K562 (cell line): ENCODE data around the gene ZNF346. TPM values are rescaled to one million over a fixed set of nuclear protein-coding genes. Genes with fewer than 3 reads are reported as not detected.

Source experiments
- ARID2 ChIP-seq: fragments of 450-650 bp; IDR thresholded peaks from 2 replicates; pipeline ENCODE4 v1.6.1; 2017; ENCODE audit warnings: antibody characterized with exemption, mild to moderate bottlenecking
- ELF4 ChIP-seq: fragments of 450-650 bp; formaldehyde crosslinking; IDR thresholded peaks from 2 replicates; pipeline ENCODE4 v1.4.0; 2022; ENCODE audit warnings: missing genetic modification characterization
- FOXJ3 ChIP-seq: sonication (generic); formaldehyde crosslinking; IDR thresholded peaks from 2 replicates; pipeline ENCODE4 v1.4.0; 2020; ENCODE audit warnings: mild to moderate bottlenecking, missing genetic modification reagents
- GABPB1 ChIP-seq: sonication (generic); formaldehyde crosslinking; IDR thresholded peaks from 2 replicates; pipeline ENCODE4 v1.8.0; 2022; ENCODE audit warnings: mild to moderate bottlenecking, missing genetic modification reagents
- HMG20B ChIP-seq: fragments of 250-450 bp; sonication (Bioruptor Pico); IDR thresholded peaks from 2 replicates; pipeline ENCODE4 v1.5.0; 2021; ENCODE audit warnings: mild to moderate bottlenecking
- HNRNPH1 ChIP-seq: fragments of 200-400 bp; formaldehyde crosslinking; optimal IDR thresholded peaks from 2 replicates; pipeline ENCODE3; 2017; ENCODE audit warnings: low read depth, mild to moderate bottlenecking, low read length, moderate library complexity
- MEF2A ChIP-seq: IDR thresholded peaks from 2 replicates; pipeline ENCODE4 v1.6.1; 2011; ENCODE audit warnings: low read depth, mild to moderate bottlenecking, low read length, moderate library complexity; ENCODE audit not compliant: control insufficient read depth
- MTA2 ChIP-seq: fragments of 450-650 bp; IDR thresholded peaks from 2 replicates; pipeline ENCODE4 v1.6.1; 2016; ENCODE audit warnings: low read depth
- NCOA6 ChIP-seq: fragments of 450-650 bp; IDR thresholded peaks from 2 replicates; pipeline ENCODE4 v1.6.1; 2017; ENCODE audit warnings: mild to moderate bottlenecking
- OTX1 ChIP-seq: fragments of 450-650 bp; formaldehyde crosslinking; IDR thresholded peaks from 2 replicates; pipeline ENCODE4 v1.4.0; 2022; ENCODE audit warnings: mild to moderate bottlenecking
- RFX5 ChIP-seq: IDR thresholded peaks from 2 replicates; pipeline ENCODE4 v1.6.1; 2011; ENCODE audit warnings: low read depth, mild to moderate bottlenecking, improper control_type of control experiment, low read length
- SNRNP70 ChIP-seq: fragments of 200-400 bp; formaldehyde crosslinking; optimal IDR thresholded peaks from 2 replicates; pipeline ENCODE3; 2017; ENCODE audit warnings: low read depth, low read length
- SRSF9 ChIP-seq: fragments of 200-400 bp; formaldehyde crosslinking; IDR thresholded peaks from 2 replicates; pipeline ENCODE4 v1.6.1; 2017; ENCODE audit warnings: low read depth, low read length, borderline replicate concordance
- STAT5A ChIP-seq: IDR thresholded peaks from 2 replicates; pipeline ENCODE4 v1.6.1; 2012; ENCODE audit warnings: low read length, inconsistent platforms, borderline replicate concordance
- TAF15 ChIP-seq: fragments of 200-400 bp; formaldehyde crosslinking; IDR thresholded peaks from 2 replicates; pipeline ENCODE4 v1.6.1; 2017; ENCODE audit warnings: mild to moderate bottlenecking, low read depth, low read length, moderate library complexity
- TFAM ChIP-seq: fragments of 250-450 bp; sonication (Bioruptor Pico); conservative IDR thresholded peaks from 2 replicates; pipeline ENCODE4 v1.5.0; 2021; ENCODE audit warnings: mild to moderate bottlenecking, moderate library complexity
- ZEB2 ChIP-seq: fragments of 450-650 bp; IDR thresholded peaks from 2 replicates; pipeline ENCODE4 v1.6.1; 2016
- ZNF263 ChIP-seq: sonication (generic); formaldehyde crosslinking; IDR thresholded peaks from 2 replicates; pipeline ENCODE4 v1.8.0; 2022; ENCODE audit warnings: mild to moderate bottlenecking, missing genetic modification reagents, borderline replicate concordance
- ZNF561 ChIP-seq: fragments of 450-650 bp; formaldehyde crosslinking; conservative IDR thresholded peaks from 2 replicates; pipeline ENCODE4 v1.4.0; 2020; ENCODE audit warnings: mild to moderate bottlenecking, moderate library complexity
- ZNF75A ChIP-seq: fragments of 450-650 bp; formaldehyde crosslinking; IDR thresholded peaks from 2 replicates; pipeline ENCODE4 v1.4.0; 2020; ENCODE audit warnings: mild to moderate bottlenecking
- ZSCAN29 ChIP-seq: fragments of 450-650 bp; IDR thresholded peaks from 2 replicates; pipeline ENCODE4 v1.6.1; 2017
- polyA plus RNA-seq, 8 experiments: library from polyadenylated mRNA; depleted of rRNA in 4 of 8; stranded (reverse) in 5 of 8; unstranded in 3 of 8; fragments of >200 nt; fragmentation: Nextera tagmentation in 2 of 8; fragmentation: Illumina TruSeq in 1 of 8; extraction: Ambion mirVana in 2 of 8; extraction: Trizol in 1 of 8; gene quantifications; 2 replicates each; pipeline versions ENCODE4 v1.2.1 to v1.2.3, GENCODE V29; 2011 to 2014; ENCODE audit warnings: inconsistent platforms in 1 of 8, missing spikeins in 1 of 8
- total RNA-seq, 7 experiments: library from RNA; depleted of rRNA in 6 of 7; stranded (reverse); fragments of >200 nt in 6 of 7; fragmentation: Illumina TruSeq in 2 of 7; extraction: Trizol in 2 of 7; gene quantifications; 2 replicates each; pipeline versions ENCODE4 v1.2.1 to v1.2.3, GENCODE V29; 2011 to 2021; ENCODE audit warnings: low replicate concordance in 1 of 7
- TF ChIP-seq, protein P1 (sequence below): sonication (generic); formaldehyde crosslinking; IDR thresholded peaks from 2 replicates; pipeline ENCODE4 v1.8.0; 2022; ENCODE audit warnings: mild to moderate bottlenecking, missing genetic modification reagents
- TF ChIP-seq, protein P2 (sequence below): sonication (generic); formaldehyde crosslinking; IDR thresholded peaks from 2 replicates; pipeline ENCODE4 v1.9.0; 2022; ENCODE audit warnings: mild to moderate bottlenecking, missing genetic modification reagents
- TF ChIP-seq, protein P3 (sequence below): fragments of 450-650 bp; formaldehyde crosslinking; IDR thresholded peaks from 2 replicates; pipeline ENCODE4 v1.4.0; 2020; ENCODE audit warnings: mild to moderate bottlenecking
- TF ChIP-seq, protein P4 (sequence below): fragments of 250-450 bp; sonication (Bioruptor Pico); IDR thresholded peaks from 2 replicates; pipeline ENCODE4 v1.4.0; 2020

ZNF346 gene
- total and polyA plus RNA-seq, 9 of the 15 experiments (the other 6 are each of a cell fraction or from before 2014, with no cell fraction given), result 5.0 to 25.1 (median 20.1) TPM

DNA sequence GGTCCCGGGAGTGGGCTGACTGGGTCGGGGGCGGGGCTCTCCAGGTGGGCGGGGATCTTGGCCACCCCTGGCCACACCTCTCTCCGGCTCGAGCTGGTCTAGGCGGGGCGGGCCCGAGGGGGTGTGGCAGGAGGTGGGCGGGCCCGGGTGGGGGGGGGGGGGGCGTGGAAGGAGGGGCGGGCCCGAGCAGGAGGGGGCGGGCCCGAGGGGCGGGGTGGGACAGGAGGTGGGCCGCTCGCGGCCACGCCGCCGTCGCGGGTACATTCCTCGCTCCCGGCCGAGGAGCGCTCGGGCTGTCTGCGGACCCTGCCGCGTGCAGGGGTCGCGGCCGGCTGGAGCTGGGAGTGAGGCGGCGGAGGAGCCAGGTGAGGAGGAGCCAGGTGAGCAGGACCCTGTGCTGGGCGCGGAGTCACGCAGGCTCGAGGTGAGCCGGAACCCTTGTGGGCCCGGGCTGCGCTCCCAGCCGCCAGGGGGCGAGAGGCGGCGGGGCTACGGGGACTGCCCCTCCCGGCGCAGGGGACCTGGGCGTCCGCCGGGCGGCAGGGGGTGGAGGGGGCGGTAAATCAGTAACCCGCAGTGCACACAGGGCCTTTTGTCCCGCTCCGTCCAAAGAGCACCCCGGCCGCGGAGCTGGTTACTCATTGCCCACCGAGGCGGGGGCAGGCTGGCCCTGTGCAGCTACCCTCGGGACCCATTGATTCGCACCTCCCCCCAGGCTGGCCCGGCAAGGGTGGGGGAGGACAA is 64.3 kb downstream of the ZNF346 start, which contains the start of gene FGFR4 (continued):
- TF ChIP-seq TFAM (no peak), ZNF75A (CRISPR knock-in tag) (no peak), ZNF561 (CRISPR knock-in tag) (no peak), TAF15 (no peak), RFX5 (no peak), OTX1 (CRISPR knock-in tag) (no peak), MTA2 (no peak), STAT5A (no peak), FOXJ3 (no peak), SRSF9 (no peak), HNRNPH1 (no peak), ARID2 (no peak), ZEB2 (peak; percentile 68), ZSCAN29 (no peak), HMG20B (CRISPR knock-in tag) (no peak), SNRNP70 (no peak), MEF2A (no peak), ELF4 (CRISPR knock-in tag) (no peak), ZNF263 (peak; percentile 48; the same call in 1 of the 2 replicates), GABPB1 (peak; percentile 65; the same call in 1 of the 2 replicates), NCOA6 (peak; percentile 99)
- TF ChIP-seq, protein P1, sequence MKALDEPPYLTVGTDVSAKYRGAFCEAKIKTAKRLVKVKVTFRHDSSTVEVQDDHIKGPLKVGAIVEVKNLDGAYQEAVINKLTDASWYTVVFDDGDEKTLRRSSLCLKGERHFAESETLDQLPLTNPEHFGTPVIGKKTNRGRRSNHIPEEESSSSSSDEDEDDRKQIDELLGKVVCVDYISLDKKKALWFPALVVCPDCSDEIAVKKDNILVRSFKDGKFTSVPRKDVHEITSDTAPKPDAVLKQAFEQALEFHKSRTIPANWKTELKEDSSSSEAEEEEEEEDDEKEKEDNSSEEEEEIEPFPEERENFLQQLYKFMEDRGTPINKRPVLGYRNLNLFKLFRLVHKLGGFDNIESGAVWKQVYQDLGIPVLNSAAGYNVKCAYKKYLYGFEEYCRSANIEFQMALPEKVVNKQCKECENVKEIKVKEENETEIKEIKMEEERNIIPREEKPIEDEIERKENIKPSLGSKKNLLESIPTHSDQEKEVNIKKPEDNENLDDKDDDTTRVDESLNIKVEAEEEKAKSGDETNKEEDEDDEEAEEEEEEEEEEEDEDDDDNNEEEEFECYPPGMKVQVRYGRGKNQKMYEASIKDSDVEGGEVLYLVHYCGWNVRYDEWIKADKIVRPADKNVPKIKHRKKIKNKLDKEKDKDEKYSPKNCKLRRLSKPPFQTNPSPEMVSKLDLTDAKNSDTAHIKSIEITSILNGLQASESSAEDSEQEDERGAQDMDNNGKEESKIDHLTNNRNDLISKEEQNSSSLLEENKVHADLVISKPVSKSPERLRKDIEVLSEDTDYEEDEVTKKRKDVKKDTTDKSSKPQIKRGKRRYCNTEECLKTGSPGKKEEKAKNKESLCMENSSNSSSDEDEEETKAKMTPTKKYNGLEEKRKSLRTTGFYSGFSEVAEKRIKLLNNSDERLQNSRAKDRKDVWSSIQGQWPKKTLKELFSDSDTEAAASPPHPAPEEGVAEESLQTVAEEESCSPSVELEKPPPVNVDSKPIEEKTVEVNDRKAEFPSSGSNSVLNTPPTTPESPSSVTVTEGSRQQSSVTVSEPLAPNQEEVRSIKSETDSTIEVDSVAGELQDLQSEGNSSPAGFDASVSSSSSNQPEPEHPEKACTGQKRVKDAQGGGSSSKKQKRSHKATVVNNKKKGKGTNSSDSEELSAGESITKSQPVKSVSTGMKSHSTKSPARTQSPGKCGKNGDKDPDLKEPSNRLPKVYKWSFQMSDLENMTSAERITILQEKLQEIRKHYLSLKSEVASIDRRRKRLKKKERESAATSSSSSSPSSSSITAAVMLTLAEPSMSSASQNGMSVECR (CRISPR knock-in tag), result peak; percentile 75
- TF ChIP-seq, protein P2, sequence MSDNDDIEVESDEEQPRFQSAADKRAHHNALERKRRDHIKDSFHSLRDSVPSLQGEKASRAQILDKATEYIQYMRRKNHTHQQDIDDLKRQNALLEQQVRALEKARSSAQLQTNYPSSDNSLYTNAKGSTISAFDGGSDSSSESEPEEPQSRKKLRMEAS (CRISPR knock-in tag), result peak; percentile 83
- TF ChIP-seq, protein P3, sequence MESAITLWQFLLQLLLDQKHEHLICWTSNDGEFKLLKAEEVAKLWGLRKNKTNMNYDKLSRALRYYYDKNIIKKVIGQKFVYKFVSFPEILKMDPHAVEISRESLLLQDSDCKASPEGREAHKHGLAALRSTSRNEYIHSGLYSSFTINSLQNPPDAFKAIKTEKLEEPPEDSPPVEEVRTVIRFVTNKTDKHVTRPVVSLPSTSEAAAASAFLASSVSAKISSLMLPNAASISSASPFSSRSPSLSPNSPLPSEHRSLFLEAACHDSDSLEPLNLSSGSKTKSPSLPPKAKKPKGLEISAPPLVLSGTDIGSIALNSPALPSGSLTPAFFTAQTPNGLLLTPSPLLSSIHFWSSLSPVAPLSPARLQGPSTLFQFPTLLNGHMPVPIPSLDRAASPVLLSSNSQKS (CRISPR knock-in tag), result no peak
- TF ChIP-seq, protein P4, sequence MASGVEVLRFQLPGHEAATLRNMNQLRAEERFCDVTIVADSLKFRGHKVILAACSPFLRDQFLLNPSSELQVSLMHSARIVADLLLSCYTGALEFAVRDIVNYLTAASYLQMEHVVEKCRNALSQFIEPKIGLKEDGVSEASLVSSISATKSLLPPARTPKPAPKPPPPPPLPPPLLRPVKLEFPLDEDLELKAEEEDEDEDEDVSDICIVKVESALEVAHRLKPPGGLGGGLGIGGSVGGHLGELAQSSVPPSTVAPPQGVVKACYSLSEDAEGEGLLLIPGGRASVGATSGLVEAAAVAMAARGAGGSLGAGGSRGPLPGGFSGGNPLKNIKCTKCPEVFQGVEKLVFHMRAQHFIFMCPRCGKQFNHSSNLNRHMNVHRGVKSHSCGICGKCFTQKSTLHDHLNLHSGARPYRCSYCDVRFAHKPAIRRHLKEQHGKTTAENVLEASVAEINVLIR (CRISPR knock-in tag), result no peak
